Psoas muscle (tissue), 8 donors: ENCODE results near the gene MAP3K1. TPM values are rescaled to one million over a fixed set of nuclear protein-coding genes. Genes with fewer than 3 reads are reported as not detected.

Source experiments
- ATAC-seq, 4 donors: fragments of 200-7000 bp; cut with Tn5 transposase; one replicate each; pipeline ENCODE4 v1.9.1; 2020; ENCODE audit warnings: moderate library complexity in 3 of 4, mild to moderate bottlenecking in 2 of 4
- DNase-seq, 2 donors: peaks; one replicate each; pipeline ENCODE4 v3.0.0-alpha.2; 2020
- H3K27ac ChIP-seq: fragments of 200-600 bp; one replicate; pipeline ENCODE4 v1.8.0; 2022
- H3K27me3 ChIP-seq, 3 donors: fragments of 200-600 bp in 1 of 3; one replicate each; pipeline versions ENCODE4 v1.6.1 to v1.8.0; 2013 to 2022; ENCODE audit warnings: low read length in 2 of 3, mild to moderate bottlenecking in 2 of 3, moderate library complexity in 1 of 3; ENCODE audit not compliant: insufficient read depth in 3 of 3
- H3K36me3 ChIP-seq, 2 donors: fragments of 200-600 bp in 1 of 2; one replicate each; pipeline versions ENCODE4 v1.6.1 to v1.8.0; 2013 to 2022; ENCODE audit warnings: low read depth in 1 of 2, mild to moderate bottlenecking in 1 of 2, moderate library complexity in 1 of 2; ENCODE audit not compliant: insufficient read depth in 1 of 2
- H3K4me1 ChIP-seq: fragments of 200-600 bp; one replicate; pipeline ENCODE4 v1.8.0; 2022
- H3K4me3 ChIP-seq: fragments of 200-600 bp; one replicate; pipeline ENCODE4 v1.8.0; 2022; ENCODE audit warnings: mild to moderate bottlenecking
- H3K9me3 ChIP-seq: fragments of 200-600 bp; one replicate; pipeline ENCODE4 v1.8.0; 2022
- CTCF ChIP-seq: fragments of 200-600 bp; IDR thresholded peaks from one replicate; pipeline ENCODE4 v1.8.0; 2022; ENCODE audit warnings: antibody characterized with exemption
- WGBS, 3 donors: extraction: QIAGEN DNeasy Blood & Tissue Kit; methylation state at CpG; one replicate each; pipeline versions ENCODE4 v1.1.6 to v1.1.7; 2013; 5-methylcytosine and 5-hydroxymethylcytosine counted together
- intact Hi-C, 2 donors: fragments of 100-400 bp; cut with DNase I; formaldehyde crosslinking; loops; one replicate each; pipeline versions ENCODE4 v1.11.0 to v1.14.2; 2022
- polyA plus RNA-seq, 3 donors: library from polyadenylated mRNA; stranded (reverse); fragments of 200-250 nt; gene quantifications; one replicate each; pipeline ENCODE4 v1.2.3, GENCODE V29; 2013
- total RNA-seq, 4 donors: library from RNA; stranded (reverse); fragmentation: NEBNext Ultra II Directional in 2 of 4; extraction: Animal tissue kit (Norgen Biotek cat#: 25700) in 2 of 4; gene quantifications; one replicate each; pipeline versions ENCODE4 v1.2.1 to v1.2.4, GENCODE V29; 2021 to 2023
- donor health status: healthy with polysubstance abuse.
- donor health status: DM: no; HTN: no; CAD: no; lungs with moderate emphysema.
- donor health status: Bipolar disorder and iron deficiency.
- donor health status: healthy.
- donor health status: DM: yes; HTN: yes; CAD: no.
- donor health status: DM: no; HTN: no; CAD: no.
- donor health status: DM: no; HTN: no; CAD: no.
- donor health status: DM: yes; HTN: yes; CAD: no.

MAP3K1 gene
- total and polyA plus RNA-seq, 7 donors, result 0.97 to 5.2 (median 3.0) TPM

GRCh38 chr5:56871777-56872176 lies 56.4 kb downstream of the MAP3K1 start:
- H3K4me3 ChIP-seq, result no peak overlapping the region
- no peaks in the 10 kb centered on the region for H3K27me3 ChIP-seq
- no peaks in the 10 kb centered on the region for H3K4me1 ChIP-seq
- no peak overlapping the region for H3K27ac ChIP-seq
- peaks cover 4 to 96% of the 10 kb centered on the region in 2 donors for H3K36me3 ChIP-seq
- H3K9me3 ChIP-seq, result no peaks in the 10 kb centered on the region
- no peak for TF ChIP-seq CTCF
- DNase-seq, result no peak
- ATAC-seq, result no peak
- intact Hi-C loops, result no loop called here
- 82 to 89% (median 86%) methylated on average over 2 of the region's 2 CpGs for WGBS, 3 donors

DNA sequence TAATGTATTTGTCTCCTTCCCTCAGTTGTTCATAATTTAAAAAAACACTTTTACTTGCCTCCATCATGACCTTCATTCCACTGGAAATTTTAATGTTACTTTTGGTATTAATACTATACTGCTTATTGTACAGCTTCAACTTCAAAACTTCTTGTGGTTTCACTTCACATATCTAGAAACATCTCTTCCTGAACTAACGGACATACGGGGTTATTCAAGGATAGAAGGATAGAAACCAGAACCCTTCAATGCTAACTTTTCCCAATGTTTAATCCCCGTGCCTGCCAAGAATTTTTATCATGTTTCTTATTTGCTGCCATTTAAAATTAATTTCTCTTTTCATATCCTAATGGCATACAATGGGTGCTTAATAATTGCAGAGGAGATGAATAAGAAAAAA lies 57.7 kb downstream of the MAP3K1 start:
- intact Hi-C loops, result no loop called here
- no peaks in the 10 kb centered on the region for H3K9me3 ChIP-seq
- ATAC-seq (no peak), DNase-seq (no peak)
- TF ChIP-seq CTCF, result no peak
- no peak overlapping the region for H3K27ac ChIP-seq
- no peak overlapping the region for H3K4me3 ChIP-seq
- H3K36me3 ChIP-seq, result peaks cover 4 to 83% of the 10 kb centered on the region in 2 donors
- H3K4me1 ChIP-seq, result no peaks in the 10 kb centered on the region
- 72 to 79% (median 74%) methylated on average over 3 of the region's 3 CpGs for WGBS, 3 donors
- H3K27me3 ChIP-seq, result no peaks in the 10 kb centered on the region

GRCh38 chr5:56876327-56876726 lies 61.0 kb downstream of the MAP3K1 start:
- 80 to 88% (median 83%) methylated on average over 3 of the region's 3 CpGs for WGBS, 3 donors
- Histone ChIP-seq H3K27ac (no peak overlapping the region), H3K36me3 (peaks cover 4 to 83% of the 10 kb centered on the region in 2 donors), H3K9me3 (no peaks in the 10 kb centered on the region), H3K4me3 (no peak overlapping the region), H3K27me3 (no peaks in the 10 kb centered on the region), H3K4me1 (no peaks in the 10 kb centered on the region)
- intact Hi-C loops, result no loop called here
- no peak for TF ChIP-seq CTCF
- no peak for ATAC-seq
- no peak for DNase-seq

DNA sequence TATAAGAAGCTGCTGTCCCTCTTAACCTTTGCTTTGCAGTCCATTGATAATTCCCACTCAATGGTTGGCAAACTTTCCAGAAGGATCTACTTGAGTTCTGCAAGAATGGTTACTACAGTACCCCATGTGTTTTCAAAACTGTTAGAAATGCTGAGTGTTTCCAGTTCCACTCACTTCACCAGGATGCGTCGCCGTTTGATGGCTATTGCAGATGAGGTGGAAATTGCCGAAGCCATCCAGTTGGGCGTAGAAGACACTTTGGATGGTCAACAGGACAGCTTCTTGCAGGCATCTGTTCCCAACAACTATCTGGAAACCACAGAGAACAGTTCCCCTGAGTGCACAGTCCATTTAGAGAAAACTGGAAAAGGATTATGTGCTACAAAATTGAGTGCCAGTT lies 66.2 kb downstream of the MAP3K1 start:
- 91% methylated on average over 5 of the region's 5 CpGs for WGBS, 3 donors
- DNase-seq (no peak), ATAC-seq (no peak)
- Histone ChIP-seq H3K27ac (no peak overlapping the region), H3K4me3 (no peak overlapping the region), H3K36me3 (peaks cover 0 to 84% of the 10 kb centered on the region in 2 donors), H3K27me3 (no peaks in the 10 kb centered on the region), H3K4me1 (no peaks in the 10 kb centered on the region), H3K9me3 (no peaks in the 10 kb centered on the region)
- intact Hi-C loops, result no loop called here
- no peak for TF ChIP-seq CTCF

GRCh38 chr5:56893251-56893951 lies 78.1 kb downstream of the MAP3K1 start:
- no peak for ATAC-seq

More at GRCh38 chr5:56893251-56893951, 78.1 kb downstream of the MAP3K1 start:
- no peak for TF ChIP-seq CTCF
- H3K9me3 ChIP-seq, result peaks cover 2% of the 10 kb centered on the region
- DNase-seq, result no peak
- no peaks in the 10 kb centered on the region for H3K4me1 ChIP-seq
- H3K4me3 ChIP-seq, result no peak overlapping the region
- peaks cover 8 to 51% of the 10 kb centered on the region in 2 donors for H3K36me3 ChIP-seq
- no peaks in the 10 kb centered on the region for H3K27me3 ChIP-seq
- no peak overlapping the region for H3K27ac ChIP-seq
- intact Hi-C loops, result no loop called here
- WGBS, 3 donors, result 92 to 98% (median 94%) methylated on average over 5 of the region's 5 CpGs
